RWPE1 (cell line): ENCODE measurements around the gene DNAH14.

Experiments
- CTCF ChIA-PET: fragments of 350-600 bp; sonication (Branson Sonifier 250); formaldehyde crosslinking; extraction: SDS; loops from one replicate; lab custom pipeline; 2021; lab: Yijun Ruan, JAX
- POLR2A ChIA-PET: fragments of 400-600 bp; formaldehyde crosslinking; extraction: SDS; loops from one replicate; lab custom pipeline; 2020; ENCODE audit warnings: antibody characterized with exemption; ENCODE audit not compliant: low non-redundant PET; lab: Yijun Ruan, JAX
- DNase-seq: peaks from one replicate; pipeline ENCODE4 v3.0.0; 2012; ENCODE audit warnings: low spot score
- H3K27ac ChIP-seq: fragments of 450-650 bp; 2 replicates; pipeline ENCODE4 v1.5.1; 2017
- TF ChIP-seq, protein P1 (sequence below): fragments of 450-650 bp; conservative IDR thresholded peaks from 2 replicates; pipeline ENCODE4 v1.5.1; 2017; ENCODE audit warnings: low read depth, mild to moderate bottlenecking

The DNAH14 gene

DNA sequence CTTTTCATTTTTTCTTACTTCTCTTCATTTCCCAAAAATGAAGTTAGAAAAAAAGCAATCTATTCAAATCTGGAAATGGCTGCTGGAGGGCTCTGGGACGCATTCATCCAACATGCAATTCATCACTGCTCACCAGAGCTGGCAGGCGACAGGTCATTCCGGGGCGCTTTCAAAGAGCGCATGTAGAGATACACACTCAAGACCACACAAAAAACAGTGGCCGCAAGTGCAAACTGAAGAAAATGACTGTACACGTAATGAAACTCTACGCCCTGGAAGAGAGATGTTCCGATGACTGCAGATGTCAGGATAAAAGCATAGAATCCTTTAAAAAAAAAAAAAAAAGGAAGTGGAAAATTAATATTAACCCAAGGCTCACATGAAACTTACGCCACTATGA lies 482.8 kb downstream of the DNAH14 start:
- ChIA-PET CTCF (no interaction called here), POLR2A (no interaction called here)
- TF ChIP-seq, protein P1, sequence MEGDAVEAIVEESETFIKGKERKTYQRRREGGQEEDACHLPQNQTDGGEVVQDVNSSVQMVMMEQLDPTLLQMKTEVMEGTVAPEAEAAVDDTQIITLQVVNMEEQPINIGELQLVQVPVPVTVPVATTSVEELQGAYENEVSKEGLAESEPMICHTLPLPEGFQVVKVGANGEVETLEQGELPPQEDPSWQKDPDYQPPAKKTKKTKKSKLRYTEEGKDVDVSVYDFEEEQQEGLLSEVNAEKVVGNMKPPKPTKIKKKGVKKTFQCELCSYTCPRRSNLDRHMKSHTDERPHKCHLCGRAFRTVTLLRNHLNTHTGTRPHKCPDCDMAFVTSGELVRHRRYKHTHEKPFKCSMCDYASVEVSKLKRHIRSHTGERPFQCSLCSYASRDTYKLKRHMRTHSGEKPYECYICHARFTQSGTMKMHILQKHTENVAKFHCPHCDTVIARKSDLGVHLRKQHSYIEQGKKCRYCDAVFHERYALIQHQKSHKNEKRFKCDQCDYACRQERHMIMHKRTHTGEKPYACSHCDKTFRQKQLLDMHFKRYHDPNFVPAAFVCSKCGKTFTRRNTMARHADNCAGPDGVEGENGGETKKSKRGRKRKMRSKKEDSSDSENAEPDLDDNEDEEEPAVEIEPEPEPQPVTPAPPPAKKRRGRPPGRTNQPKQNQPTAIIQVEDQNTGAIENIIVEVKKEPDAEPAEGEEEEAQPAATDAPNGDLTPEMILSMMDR = no peak
- DNase-seq = no peak
- H3K27ac ChIP-seq = no peak overlapping the region

DNA sequence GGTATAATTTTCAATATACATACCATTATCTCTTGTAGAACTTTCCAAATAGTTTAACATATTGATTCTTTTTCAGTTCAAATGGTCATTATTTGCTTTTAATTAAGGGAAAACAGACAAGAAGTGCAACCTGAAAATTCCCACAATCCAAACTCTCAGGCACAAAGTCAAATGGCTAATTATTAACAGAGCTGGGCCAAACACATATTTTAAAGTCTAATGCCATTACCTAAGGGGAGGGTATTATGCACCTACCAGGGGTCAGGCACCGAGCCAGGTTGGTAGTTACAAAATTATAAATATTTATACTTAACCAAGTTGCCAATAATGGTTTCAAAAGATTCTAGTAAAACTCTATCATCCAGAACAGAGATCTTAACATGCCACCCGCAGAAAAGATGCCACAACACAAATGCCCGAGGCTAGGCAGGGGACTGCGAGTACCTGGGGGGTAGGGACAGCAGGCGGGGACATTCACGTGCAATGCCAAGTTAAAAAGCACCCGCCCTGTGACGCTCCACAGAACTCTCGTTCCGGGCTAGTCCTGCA lies 483.4 kb downstream of the DNAH14 start:
- ChIA-PET POLR2A (interaction anchor here (0.6 to 0.9 kb wide), 2 partner anchors 8 to 182 kb away, joined by 3 read pairs; no protein-coding TSS in a partner anchor), CTCF (no interaction called here)
- TF ChIP-seq, protein P1 = no peak
- no peak overlapping the region for H3K27ac ChIP-seq
- no peak for DNase-seq

DNA sequence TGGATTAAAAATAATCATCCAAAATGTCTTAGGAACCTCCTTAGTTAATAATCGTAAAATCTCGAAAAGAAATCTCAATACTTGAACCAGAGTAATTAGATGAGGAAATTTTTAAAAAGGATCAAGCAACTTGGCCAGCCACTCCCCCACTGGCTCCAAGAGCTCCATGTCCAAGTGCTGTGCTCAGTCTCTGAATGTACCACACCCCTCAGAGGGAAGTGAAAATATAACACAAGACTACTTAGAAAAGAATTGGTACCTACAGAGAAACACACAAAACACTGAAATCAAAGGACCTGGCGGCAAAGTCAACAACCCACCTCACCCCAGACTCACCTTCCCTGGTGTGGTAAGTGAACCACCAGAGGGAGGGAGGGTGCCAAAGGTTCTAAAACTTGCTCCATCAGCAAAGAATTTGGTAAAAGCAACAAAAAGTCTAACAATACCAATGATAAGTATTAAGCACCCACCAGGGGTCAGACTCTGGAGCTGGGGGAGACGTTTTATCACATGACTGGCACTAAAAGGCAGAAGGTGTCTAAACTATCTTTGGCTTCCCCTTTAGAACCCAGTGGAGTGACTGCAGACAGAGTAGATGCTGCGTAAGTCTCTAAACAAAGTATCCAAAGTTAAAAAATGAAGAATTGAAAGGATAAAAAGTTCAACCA lies 484.4 kb downstream of the DNAH14 start:
- ChIA-PET CTCF (no interaction called here), POLR2A (interaction anchor here (0.6 to 0.9 kb wide), 2 partner anchors 9 to 181 kb away, joined by 3 read pairs; no protein-coding TSS in a partner anchor)
- no peak overlapping the region for H3K27ac ChIP-seq
- no peak for DNase-seq
- TF ChIP-seq, protein P1 = no peak

GRCh38 chr1:225415307-225415706 lies 485.8 kb downstream of the DNAH14 start:
- POLR2A ChIA-PET = no interaction called here
- no peak for DNase-seq
- no peak overlapping the region for H3K27ac ChIP-seq
- TF ChIP-seq, protein P1 = no peak
- CTCF ChIA-PET = no interaction called here

- CTCF ChIA-PET = interaction anchor here (1.0 kb wide), 1 partner anchor 571 kb away, joined by 4 read pairs; no protein-coding TSS in a partner anchor
- DNase-seq = no peak
- TF ChIP-seq, protein P1 = no peak
- POLR2A ChIA-PET = no interaction called here
- H3K27ac ChIP-seq = no peak overlapping the region
These were observed 486.7 kb downstream of the DNAH14 start for GRCh38 chr1:225415967-225416745.

- TF ChIP-seq, protein P1 = no peak
- no peak for DNase-seq
These were observed 488.6 kb downstream of the DNAH14 start for GRCh38 chr1:225418059-225418458.

More at GRCh38 chr1:225418059-225418458, 488.6 kb downstream of the DNAH14 start:
- CTCF ChIA-PET = interaction anchor here (0.6 to 1.2 kb wide), 3 partner anchors 23 to 664 kb away, joined by 3 to 8 read pairs (median 3); no protein-coding TSS in a partner anchor
- no peak overlapping the region for H3K27ac ChIP-seq
- POLR2A ChIA-PET = no interaction called here
